ENCODE data around the gene TAX1BP1.

TAX1BP1 gene

DNA sequence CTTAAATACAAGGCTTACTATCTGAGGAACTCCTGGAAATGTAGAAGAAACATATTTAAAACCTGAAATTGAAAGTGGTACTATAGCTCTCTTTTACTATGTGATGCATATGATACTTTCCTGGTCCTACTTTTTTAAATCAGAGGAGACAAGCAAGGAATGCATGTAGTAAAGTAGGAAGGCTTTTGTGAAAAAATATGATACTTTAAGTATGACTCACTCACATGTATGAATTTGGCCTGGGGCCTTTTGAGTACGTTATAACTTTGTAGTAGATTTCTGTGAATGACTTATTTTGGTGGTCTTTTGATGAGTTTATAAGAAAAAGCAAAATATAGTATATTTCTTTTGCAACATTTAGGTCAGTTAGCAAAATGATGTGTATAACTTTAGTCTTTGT, 53.8 kb downstream of the TAX1BP1 start:
- no peak for DNase-seq (ENCODE audit: low read depth)
- TF ChIP-seq, protein P1, sequence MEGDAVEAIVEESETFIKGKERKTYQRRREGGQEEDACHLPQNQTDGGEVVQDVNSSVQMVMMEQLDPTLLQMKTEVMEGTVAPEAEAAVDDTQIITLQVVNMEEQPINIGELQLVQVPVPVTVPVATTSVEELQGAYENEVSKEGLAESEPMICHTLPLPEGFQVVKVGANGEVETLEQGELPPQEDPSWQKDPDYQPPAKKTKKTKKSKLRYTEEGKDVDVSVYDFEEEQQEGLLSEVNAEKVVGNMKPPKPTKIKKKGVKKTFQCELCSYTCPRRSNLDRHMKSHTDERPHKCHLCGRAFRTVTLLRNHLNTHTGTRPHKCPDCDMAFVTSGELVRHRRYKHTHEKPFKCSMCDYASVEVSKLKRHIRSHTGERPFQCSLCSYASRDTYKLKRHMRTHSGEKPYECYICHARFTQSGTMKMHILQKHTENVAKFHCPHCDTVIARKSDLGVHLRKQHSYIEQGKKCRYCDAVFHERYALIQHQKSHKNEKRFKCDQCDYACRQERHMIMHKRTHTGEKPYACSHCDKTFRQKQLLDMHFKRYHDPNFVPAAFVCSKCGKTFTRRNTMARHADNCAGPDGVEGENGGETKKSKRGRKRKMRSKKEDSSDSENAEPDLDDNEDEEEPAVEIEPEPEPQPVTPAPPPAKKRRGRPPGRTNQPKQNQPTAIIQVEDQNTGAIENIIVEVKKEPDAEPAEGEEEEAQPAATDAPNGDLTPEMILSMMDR (conservative IDR thresholded peaks at IDR 0.05; ENCODE audit: low read depth, low read length), result no peak
- no peak overlapping the region for H3K4me3 ChIP-seq (ENCODE audit: low read length)

DNA sequence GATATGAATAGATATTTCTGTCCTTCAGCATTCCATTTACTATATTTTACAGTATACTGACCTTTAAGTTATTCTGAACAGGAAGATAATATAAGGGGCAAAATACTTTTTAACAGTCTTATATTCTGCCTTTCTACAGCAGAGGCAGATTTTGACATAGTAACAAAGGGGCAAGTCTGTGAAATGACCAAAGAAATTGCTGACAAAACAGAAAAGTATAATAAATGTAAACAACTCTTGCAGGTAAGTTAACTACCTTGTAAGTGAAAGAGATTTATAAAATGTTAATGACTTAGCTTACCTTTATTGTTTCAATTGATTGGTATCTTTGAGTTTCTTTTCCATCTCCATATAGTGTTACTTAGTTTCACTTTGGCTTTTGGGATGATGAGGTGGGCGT, 56.0 kb downstream of the TAX1BP1 start:
- TF ChIP-seq, protein P1 (conservative IDR thresholded peaks at IDR 0.05; ENCODE audit: low read depth, low read length), result no peak
- H3K4me3 ChIP-seq (ENCODE audit: low read length), result no peak overlapping the region
- no peak for DNase-seq (ENCODE audit: low read depth)

DNA sequence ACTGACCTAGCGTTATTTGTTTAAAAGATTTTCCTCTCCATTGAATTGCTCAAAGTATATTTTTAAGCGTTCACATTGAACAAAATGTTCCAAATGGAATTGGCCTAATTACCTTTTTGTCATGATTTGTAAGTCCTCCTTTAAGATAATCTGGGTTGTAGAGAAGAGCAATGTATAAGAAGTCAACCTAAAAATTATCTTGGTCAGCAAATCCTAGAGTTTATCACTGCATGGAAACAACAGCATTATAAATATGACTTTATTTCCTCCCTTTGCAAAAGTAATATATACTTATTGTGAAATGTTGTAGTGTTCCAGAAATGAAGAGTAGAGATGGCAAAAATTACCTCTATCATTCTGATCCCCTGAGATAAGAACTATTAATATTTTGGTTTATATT, 59.2 kb downstream of the TAX1BP1 start:
- no peak overlapping the region for H3K4me3 ChIP-seq (ENCODE audit: low read length)
- TF ChIP-seq, protein P1 (conservative IDR thresholded peaks at IDR 0.05; ENCODE audit: low read depth, low read length), result no peak
- no peak for DNase-seq (ENCODE audit: low read depth)

DNA sequence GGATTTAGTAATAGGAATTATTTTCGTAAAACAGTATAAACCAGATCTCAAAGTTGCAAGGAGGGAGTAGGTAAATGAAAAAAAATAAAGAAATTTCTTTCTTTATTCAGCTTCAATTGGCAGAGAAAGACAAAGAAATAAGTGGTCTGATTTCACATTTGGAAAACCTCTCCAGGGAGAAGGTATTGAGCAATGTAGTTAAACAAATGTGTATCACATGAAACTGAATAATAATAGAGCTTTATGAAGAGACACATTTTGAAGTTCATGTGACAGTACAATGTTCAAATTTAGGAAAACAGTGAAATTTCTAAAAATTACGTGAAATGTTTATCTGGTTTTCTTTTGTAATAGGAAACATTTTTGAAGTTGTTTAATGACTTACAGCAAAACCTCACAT, 63.0 kb downstream of the TAX1BP1 start:
- TF ChIP-seq, protein P1 (conservative IDR thresholded peaks at IDR 0.05; ENCODE audit: low read depth, low read length), result no peak
- DNase-seq (ENCODE audit: low read depth), result no peak
- H3K4me3 ChIP-seq (ENCODE audit: low read length), result no peak overlapping the region

DNA sequence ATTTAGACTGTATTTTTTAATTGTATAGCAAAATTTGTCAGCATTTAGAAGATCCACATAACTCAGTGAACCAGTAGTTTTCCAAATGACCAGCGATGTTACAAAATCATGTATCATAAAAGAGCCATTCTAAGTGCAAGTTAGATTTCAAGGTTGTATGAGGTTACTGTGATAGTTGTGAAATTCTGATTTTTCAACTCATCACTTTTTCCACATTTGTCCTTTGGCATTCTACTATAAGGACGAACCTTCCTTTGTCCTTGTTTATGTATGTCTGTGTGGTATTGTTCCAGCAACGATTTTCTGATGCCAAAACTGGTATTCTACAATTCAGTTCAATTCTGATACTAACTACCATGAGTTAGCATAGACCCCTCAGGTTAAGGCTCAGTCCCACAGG, 64.2 kb downstream of the TAX1BP1 start:
- H3K4me3 ChIP-seq (ENCODE audit: low read length), result no peak overlapping the region
- TF ChIP-seq, protein P1 (conservative IDR thresholded peaks at IDR 0.05; ENCODE audit: low read depth, low read length), result no peak
- DNase-seq (ENCODE audit: low read depth), result no peak

DNA sequence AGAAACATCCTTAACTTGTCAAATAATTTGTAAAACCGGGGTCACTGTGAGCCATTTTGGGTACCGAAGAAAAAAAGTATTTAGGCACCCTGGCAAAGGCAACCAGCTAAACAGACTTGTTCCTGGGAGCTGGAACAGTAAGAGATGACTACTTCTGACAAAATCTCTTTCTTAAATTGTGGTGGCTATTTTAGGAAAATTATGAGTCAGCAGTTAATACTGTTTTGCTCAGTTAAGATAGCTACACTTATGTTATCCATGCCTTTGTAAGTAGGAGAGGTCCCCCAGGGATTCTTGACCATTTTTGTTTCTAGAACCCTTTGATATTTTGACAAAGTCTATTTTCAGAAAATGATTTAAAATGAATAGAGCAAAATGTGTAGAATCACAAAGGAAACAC, 68.7 kb downstream of the TAX1BP1 start:
- H3K4me3 ChIP-seq (ENCODE audit: low read length), result no peak overlapping the region
- TF ChIP-seq, protein P1 (conservative IDR thresholded peaks at IDR 0.05; ENCODE audit: low read depth, low read length), result no peak
- no peak for DNase-seq (ENCODE audit: low read depth)

DNA sequence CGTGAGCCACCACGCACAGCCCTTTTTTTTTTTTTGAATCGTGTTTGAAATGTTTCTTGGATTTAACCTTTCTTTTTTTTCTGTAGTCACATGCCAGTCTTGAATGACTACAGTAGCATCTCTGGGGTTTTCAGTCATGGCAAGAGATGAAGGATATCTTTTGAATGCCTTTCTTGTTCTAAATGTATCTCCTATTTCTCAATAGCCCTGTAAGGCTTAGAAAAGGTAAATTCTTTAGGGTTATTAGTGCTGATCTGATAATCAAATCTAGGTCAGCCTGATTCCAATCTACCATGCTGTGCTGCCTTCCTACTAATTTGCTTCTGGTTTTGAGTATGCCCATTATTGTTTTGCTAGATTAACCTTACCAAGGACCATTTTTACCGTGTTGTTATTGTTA, 70.2 kb downstream of the TAX1BP1 start:
- TF ChIP-seq, protein P1 (conservative IDR thresholded peaks at IDR 0.05; ENCODE audit: low read depth, low read length), result no peak
- H3K4me3 ChIP-seq (ENCODE audit: low read length), result no peak overlapping the region
- no peak for DNase-seq (ENCODE audit: low read depth)

All from retinal pigment epithelial cell (primary cell).